OCI-LY3 (cell line): Measurements from ENCODE around the gene NAB1.
A peak's percentile ranks its signal among the peaks of the same experiment; 100 is the strongest.

Source experiments
- H2AFZ ChIP-seq: fragments of 200-600, 300-600 bp; shearing (Covaris generic); 2 replicates; pipeline ENCODE4 v1.6.0; 2014; ENCODE audit warnings: antibody characterized with exemption, low read depth, low read length
- H3K27ac ChIP-seq: fragments of 200-600, 300-600 bp; sonication (generic); 2 replicates; pipeline ENCODE4 v1.5.1; 2014; ENCODE audit warnings: mild to moderate bottlenecking, low read length, moderate library complexity, mixed read lengths
- H3K27me3 ChIP-seq: fragments of 200-600, 300-600 bp; sonication (generic); 2 replicates; pipeline ENCODE4 v1.6.1; 2014; ENCODE audit warnings: low read depth, low read length, mixed read lengths
- H3K36me3 ChIP-seq: fragments of 200-600, 300-600 bp; sonication (generic); replicated peaks from 2 replicates; pipeline ENCODE3; 2014; ENCODE audit warnings: low read depth, low read length, mixed read lengths
- H3K4me1 ChIP-seq: fragments of 300-600, 200-600 bp; sonication (generic); 2 replicates; pipeline ENCODE4 v1.6.1; 2014; ENCODE audit warnings: low read length, mixed read lengths
- H3K4me2 ChIP-seq: fragments of 200-600, 300-600 bp; sonication (generic); 2 replicates; pipeline ENCODE4 v1.6.1; 2014; ENCODE audit warnings: low read length, mixed read lengths
- H3K4me3 ChIP-seq: fragments of 300-600, 200-600 bp; sonication (generic); 2 replicates; pipeline ENCODE4 v1.5.1; 2014; ENCODE audit warnings: antibody characterized with exemption, mild to moderate bottlenecking, low read length, moderate library complexity
- H3K79me2 ChIP-seq: fragments of 300-600, 200-600 bp; shearing (Covaris generic); 2 replicates; pipeline ENCODE4 v1.6.1; 2014; ENCODE audit warnings: mild to moderate bottlenecking, low read length, mixed read lengths
- H3K9ac ChIP-seq: fragments of 300-600, 200-600 bp; shearing (Covaris generic); 2 replicates; pipeline ENCODE4 v1.6.0; 2014; ENCODE audit warnings: mild to moderate bottlenecking, low read length, moderate library complexity
- H3K9me3 ChIP-seq: fragments of 200-600, 300-600 bp; shearing (Covaris generic); 2 replicates; pipeline ENCODE4 v1.6.1; 2014; ENCODE audit warnings: low read length, mixed read lengths; ENCODE audit not compliant: insufficient read depth
- H4K20me1 ChIP-seq: fragments of 200-600, 300-600 bp; sonication (generic); 2 replicates; pipeline ENCODE4 v1.6.1; 2016; ENCODE audit warnings: low read length, mixed read lengths; ENCODE audit not compliant: insufficient read depth
- EZH2phosphoT487 ChIP-seq: fragments of 200-600 bp; shearing (Covaris generic); IDR thresholded peaks from 2 replicates; pipeline ENCODE4 v1.6.1; 2018; ENCODE audit warnings: antibody characterized with exemption, mixed run types, low read depth
- TF ChIP-seq, protein P1 (sequence below): fragments of 200-600, 300-600 bp; sonication (generic); IDR thresholded peaks from 2 replicates; pipeline ENCODE4 v1.5.1; 2014; ENCODE audit warnings: antibody characterized with exemption, low read length, low read depth

NAB1 gene

DNA sequence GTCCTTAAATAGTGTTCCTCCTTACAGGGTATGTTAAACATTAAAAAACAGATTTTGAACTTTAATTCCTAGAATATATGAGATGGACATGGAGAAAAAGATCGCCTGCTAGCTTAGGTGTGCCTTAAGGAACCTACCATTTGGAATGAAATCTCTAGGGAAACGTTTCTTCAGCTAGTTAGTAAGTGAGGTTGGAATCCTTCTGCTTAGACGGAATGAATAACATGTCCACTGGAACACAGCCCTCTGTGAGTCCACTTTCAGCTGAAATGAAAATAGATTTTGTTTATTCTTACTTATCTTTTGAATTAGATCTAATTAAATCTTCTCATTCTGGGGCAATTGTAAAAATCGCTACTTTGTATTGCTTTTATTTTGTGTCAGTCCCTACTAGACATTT, 28.4 kb downstream of the NAB1 start:
- H3K9me3 ChIP-seq = no peaks in the 10 kb centered on the region
- H3K79me2 ChIP-seq = peaks cover 39% of the 10 kb centered on the region
- peak overlapping the region; percentile 80 for H3K9ac ChIP-seq
- H3K36me3 ChIP-seq = peaks cover 9% of the 10 kb centered on the region
- no peaks in the 10 kb centered on the region for H3K27me3 ChIP-seq
- no peak overlapping the region for H3K4me3 ChIP-seq
- no peaks in the 10 kb centered on the region for H4K20me1 ChIP-seq
- H3K4me2 ChIP-seq = peak overlapping the region; percentile 94
- TF ChIP-seq, protein P1, sequence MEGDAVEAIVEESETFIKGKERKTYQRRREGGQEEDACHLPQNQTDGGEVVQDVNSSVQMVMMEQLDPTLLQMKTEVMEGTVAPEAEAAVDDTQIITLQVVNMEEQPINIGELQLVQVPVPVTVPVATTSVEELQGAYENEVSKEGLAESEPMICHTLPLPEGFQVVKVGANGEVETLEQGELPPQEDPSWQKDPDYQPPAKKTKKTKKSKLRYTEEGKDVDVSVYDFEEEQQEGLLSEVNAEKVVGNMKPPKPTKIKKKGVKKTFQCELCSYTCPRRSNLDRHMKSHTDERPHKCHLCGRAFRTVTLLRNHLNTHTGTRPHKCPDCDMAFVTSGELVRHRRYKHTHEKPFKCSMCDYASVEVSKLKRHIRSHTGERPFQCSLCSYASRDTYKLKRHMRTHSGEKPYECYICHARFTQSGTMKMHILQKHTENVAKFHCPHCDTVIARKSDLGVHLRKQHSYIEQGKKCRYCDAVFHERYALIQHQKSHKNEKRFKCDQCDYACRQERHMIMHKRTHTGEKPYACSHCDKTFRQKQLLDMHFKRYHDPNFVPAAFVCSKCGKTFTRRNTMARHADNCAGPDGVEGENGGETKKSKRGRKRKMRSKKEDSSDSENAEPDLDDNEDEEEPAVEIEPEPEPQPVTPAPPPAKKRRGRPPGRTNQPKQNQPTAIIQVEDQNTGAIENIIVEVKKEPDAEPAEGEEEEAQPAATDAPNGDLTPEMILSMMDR = no peak
- no peak for TF ChIP-seq EZH2phosphoT487
- no peak overlapping the region for H2AFZ ChIP-seq
- H3K27ac ChIP-seq = peak overlapping the region; percentile 97
- H3K4me1 ChIP-seq = peaks cover 83% of the 10 kb centered on the region

DNA sequence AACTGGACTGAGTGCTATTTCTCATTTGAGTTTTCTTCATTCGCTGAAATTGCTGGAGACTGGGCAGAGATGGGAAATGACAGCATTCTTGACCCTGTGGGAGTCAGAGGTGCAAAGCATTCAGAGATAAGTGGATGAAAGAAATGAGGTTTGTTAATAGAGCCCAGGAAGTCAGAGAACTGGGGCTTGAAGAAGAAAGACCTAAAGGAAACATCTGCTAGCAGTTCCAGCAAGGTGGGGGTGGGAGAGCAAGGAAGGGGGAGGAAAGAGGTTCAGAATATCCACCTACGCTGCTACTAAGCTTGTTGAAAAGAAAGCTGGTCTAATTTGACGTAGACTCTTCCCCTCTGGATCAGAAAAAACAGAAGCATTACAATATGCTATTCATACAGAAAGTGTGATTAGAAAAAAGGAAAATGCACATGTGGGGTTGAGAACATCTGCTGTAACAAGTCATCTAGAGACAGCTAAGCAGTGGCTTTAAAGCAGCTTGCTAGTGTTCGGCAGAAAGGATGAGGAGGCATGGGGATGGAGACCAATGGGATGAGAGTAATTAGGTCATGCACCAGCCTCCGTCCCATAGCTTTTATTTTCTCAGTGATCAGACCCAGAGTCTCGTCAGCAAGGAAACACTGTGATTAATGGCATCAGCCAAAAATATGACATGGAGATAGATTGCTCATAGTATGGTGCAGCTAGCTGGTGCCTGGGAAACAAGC, 29.7 kb downstream of the NAB1 start:
- H3K36me3 ChIP-seq = peaks cover 7% of the 10 kb centered on the region
- peak overlapping the region; percentile 70 for H3K4me3 ChIP-seq
- no peaks in the 10 kb centered on the region for H3K27me3 ChIP-seq
- peak overlapping the region; percentile 97 for H3K27ac ChIP-seq
- H2AFZ ChIP-seq = no peak overlapping the region
- peaks cover 80% of the 10 kb centered on the region for H3K4me1 ChIP-seq
- no peaks in the 10 kb centered on the region for H4K20me1 ChIP-seq
- H3K9me3 ChIP-seq = no peaks in the 10 kb centered on the region
- peaks cover 44% of the 10 kb centered on the region for H3K79me2 ChIP-seq
- peak overlapping the region; percentile 94 for H3K4me2 ChIP-seq
- no peak for TF ChIP-seq EZH2phosphoT487
- TF ChIP-seq, protein P1 = no peak
- peak overlapping the region; percentile 80 for H3K9ac ChIP-seq

DNA sequence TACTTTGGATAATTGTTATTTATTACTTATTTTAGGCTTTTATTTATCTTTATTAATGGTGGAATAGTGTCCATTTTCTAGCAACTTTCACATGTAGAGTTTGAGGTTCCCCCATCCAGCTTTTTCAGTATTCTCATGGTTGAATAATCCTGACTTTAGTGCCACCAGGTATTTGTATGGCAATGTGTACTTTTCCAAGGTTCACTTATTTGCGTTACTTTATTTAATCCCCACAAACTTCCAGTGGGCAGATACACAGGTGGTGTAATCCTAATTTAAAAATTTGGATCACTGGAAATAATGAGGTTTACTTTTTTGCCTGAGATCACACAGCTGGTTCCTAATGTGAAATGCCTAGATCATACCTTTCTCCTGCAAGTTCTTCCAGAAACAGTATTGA, 30.5 kb downstream of the NAB1 start:
- Histone ChIP-seq H2AFZ (no peak overlapping the region), H3K4me1 (peaks cover 76% of the 10 kb centered on the region), H3K9me3 (no peaks in the 10 kb centered on the region), H4K20me1 (no peaks in the 10 kb centered on the region), H3K27me3 (no peaks in the 10 kb centered on the region), H3K4me3 (peak overlapping the region; percentile 70), H3K9ac (peak overlapping the region; percentile 80), H3K79me2 (peaks cover 44% of the 10 kb centered on the region), H3K4me2 (peak overlapping the region; percentile 94), H3K36me3 (peaks cover 4% of the 10 kb centered on the region), H3K27ac (peak overlapping the region; percentile 97)
- TF ChIP-seq EZH2phosphoT487 = no peak
- TF ChIP-seq, protein P1 = no peak

DNA sequence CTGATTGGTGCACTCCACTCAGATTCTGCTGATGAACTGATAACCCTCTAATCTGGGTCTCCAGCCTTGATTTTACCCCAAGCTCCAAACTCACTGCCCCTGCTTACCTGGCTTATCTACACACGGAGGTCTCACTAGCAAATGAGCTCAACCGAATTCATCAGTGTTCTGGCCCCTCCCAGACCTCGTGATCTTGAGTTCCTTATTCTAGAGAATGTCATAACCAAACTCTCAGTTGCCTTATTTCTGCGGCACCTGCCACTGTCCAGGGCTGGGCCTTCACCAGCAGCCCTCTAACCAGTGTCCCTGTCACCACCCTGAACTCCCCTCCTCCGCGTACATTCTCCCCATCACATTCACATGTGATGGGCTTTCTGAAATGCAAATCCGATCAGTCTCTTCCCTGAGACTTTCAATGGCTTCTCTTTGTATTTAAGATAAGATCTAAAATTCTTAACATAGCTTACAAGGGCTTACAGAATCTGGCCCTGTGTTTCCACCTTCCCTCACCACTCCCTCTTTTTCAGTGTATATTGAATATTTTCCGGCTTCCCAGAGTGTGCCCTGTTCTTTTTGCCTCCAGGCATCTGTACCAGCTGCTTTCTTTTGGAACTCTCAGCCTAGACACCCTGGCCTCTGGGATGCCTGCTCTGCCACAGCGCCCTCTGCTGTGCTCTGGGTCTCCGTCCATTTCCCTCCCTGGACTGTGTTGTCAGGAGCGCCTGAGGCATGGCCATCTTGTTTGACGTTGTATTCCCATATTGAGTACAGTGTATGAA, 31.1 kb downstream of the NAB1 start:
- Histone ChIP-seq H2AFZ (no peak overlapping the region), H3K9ac (peak overlapping the region; percentile 80), H3K27ac (peak overlapping the region; percentile 97), H3K79me2 (peaks cover 41% of the 10 kb centered on the region), H3K36me3 (peaks cover 2% of the 10 kb centered on the region), H3K4me2 (peak overlapping the region; percentile 94), H3K27me3 (no peaks in the 10 kb centered on the region), H3K4me1 (peaks cover 69% of the 10 kb centered on the region), H4K20me1 (no peaks in the 10 kb centered on the region), H3K9me3 (no peaks in the 10 kb centered on the region), H3K4me3 (peak overlapping the region; percentile 70)
- no peak for TF ChIP-seq EZH2phosphoT487
- TF ChIP-seq, protein P1 = peak; percentile 90
